Immature natural killer cell (primary cell): ENCODE data around the gene PRKAR2B. TPM values are rescaled to one million over a fixed set of nuclear protein-coding genes. Genes with fewer than 3 reads are reported as not detected.
A peak's percentile ranks its signal among the peaks of the same experiment; 100 is the strongest.

ENCODE experiments used
- DNase-seq, 3 donors: peaks; one replicate each; pipeline ENCODE4 v3.0.0; 2022; ENCODE audit warnings: mixed read lengths in 1 of 3
- H3K27ac Mint-ChIP-seq, 6 donors: one replicate each; pipeline ENCODE4 v1.8.0; 2020; ENCODE audit warnings: mixed read lengths in 6 of 6, mild to moderate bottlenecking in 5 of 6, inconsistent platforms in 4 of 6, moderate library complexity in 3 of 6
- H3K27me3 Mint-ChIP-seq, 3 donors: one replicate each; pipeline ENCODE4 v1.8.0; 2020 to 2021; ENCODE audit warnings: low read depth in 3 of 3, mild to moderate bottlenecking in 3 of 3, mixed read lengths in 3 of 3, moderate library complexity in 3 of 3, inconsistent platforms in 1 of 3
- H3K36me3 Mint-ChIP-seq, 3 donors: one replicate each; pipeline ENCODE4 v1.8.0; 2020; ENCODE audit warnings: mixed read lengths in 3 of 3, inconsistent platforms in 2 of 3, mild to moderate bottlenecking in 2 of 3
- H3K4me1 Mint-ChIP-seq, 2 donors: one replicate each; pipeline ENCODE4 v1.8.0; 2020; ENCODE audit warnings: inconsistent platforms in 2 of 2, mild to moderate bottlenecking in 2 of 2, mixed read lengths in 2 of 2, moderate library complexity in 1 of 2
- H3K4me3 Mint-ChIP-seq, 5 donors: one replicate each; pipeline ENCODE4 v1.8.0; 2020; ENCODE audit warnings: mild to moderate bottlenecking in 5 of 5, mixed read lengths in 5 of 5, inconsistent platforms in 3 of 5, moderate library complexity in 3 of 5
- H3K9me3 Mint-ChIP-seq, 6 donors: one replicate each; pipeline ENCODE4 v1.8.0; 2020; ENCODE audit warnings: mild to moderate bottlenecking in 6 of 6, mixed read lengths in 6 of 6, inconsistent platforms in 4 of 6, moderate library complexity in 3 of 6
- polyA plus RNA-seq, 3 donors: library from polyadenylated mRNA; unstranded; fragments of 300-500 nt; fragmentation: Illumina TruSeq; gene quantifications; one replicate each; pipeline ENCODE4 v1.2.3, GENCODE V29; 2021

The PRKAR2B gene
- polyA plus RNA-seq, 3 donors from 2014 or later = 0.74 to 5.9 (median 1.7) TPM

DNA sequence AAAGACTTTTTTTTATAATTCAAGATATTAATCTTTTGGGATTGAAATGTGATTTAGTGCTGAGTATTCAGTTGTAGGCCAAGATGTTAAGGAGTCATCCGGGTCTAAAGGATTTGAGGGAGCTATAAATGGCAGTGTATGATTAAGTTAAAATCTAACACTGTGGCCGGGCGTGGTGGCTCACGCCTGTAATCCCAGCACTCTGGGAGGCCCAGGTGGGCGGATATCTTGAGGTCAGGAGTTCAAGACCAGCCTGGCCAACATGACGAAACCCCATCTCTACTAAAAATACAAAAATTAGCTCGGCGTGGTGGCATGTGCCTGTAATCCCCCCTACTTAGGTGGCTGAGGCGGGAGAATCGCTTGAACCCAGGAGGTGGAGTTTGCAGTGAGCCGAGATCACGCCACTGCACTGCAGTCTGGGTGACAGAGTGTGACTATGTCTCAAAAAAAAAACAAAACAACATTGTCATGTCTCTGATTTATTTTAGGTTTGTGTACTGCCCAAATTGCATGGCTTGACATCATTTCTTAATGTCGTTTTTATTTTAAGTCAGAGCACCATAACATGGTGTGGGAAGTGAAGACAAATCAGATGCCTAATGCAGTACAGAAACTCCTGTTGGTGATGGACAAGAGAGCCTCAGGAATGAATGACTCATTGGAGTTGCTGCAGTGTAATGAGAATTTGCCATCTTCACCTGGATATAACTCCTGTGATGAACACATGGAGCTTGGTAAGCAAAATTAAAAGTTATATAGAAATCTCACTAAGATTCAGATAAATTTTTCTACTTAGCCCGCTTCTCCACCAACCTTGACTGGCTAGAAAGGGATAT, 135.0 kb downstream of the PRKAR2B start:
- no peak overlapping the region for H3K4me3 Mint-ChIP-seq
- H3K36me3 Mint-ChIP-seq = peaks cover 0 to 21% (median 8%) of the 10 kb centered on the region in 3 donors
- H3K9me3 Mint-ChIP-seq = no peaks in the 10 kb centered on the region
- H3K27me3 Mint-ChIP-seq = peaks cover 0 to 3% (median 0%) of the 10 kb centered on the region in 3 donors
- H3K4me1 Mint-ChIP-seq = peaks cover 42 to 63% of the 10 kb centered on the region in 2 donors
- DNase-seq = no peak
- no peak overlapping the region for H3K27ac Mint-ChIP-seq

DNA sequence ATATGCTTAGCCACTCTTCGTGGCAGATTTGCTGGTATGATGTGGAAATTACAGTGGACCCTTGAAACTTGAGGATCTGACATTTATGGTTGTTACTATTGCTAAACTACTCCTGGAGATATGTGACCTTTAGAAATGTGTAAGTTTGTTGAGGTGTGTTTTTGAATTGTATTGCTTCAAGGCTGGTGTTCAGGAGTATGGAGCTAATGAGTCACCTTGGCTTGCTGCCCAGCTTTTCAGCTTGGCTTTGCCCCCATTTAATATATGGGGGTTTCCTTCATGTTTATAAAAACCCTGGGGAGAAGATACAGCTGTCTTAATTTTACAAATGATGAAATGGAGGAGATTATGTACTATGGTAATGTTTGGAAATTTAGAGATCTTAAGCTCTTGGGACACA, 135.9 kb downstream of the PRKAR2B start:
- DNase-seq = no peak
- Mint-ChIP-seq H3K4me3 (no peak overlapping the region), H3K9me3 (no peaks in the 10 kb centered on the region), H3K4me1 (peaks cover 41 to 63% of the 10 kb centered on the region in 2 donors), H3K27me3 (peaks cover 0 to 3% (median 3%) of the 10 kb centered on the region in 3 donors), H3K36me3 (peaks cover 0 to 28% (median 14%) of the 10 kb centered on the region in 3 donors), H3K27ac (peak overlapping the region in 4 of 6 donors; percentile 1 to 23 (median 11))

DNA sequence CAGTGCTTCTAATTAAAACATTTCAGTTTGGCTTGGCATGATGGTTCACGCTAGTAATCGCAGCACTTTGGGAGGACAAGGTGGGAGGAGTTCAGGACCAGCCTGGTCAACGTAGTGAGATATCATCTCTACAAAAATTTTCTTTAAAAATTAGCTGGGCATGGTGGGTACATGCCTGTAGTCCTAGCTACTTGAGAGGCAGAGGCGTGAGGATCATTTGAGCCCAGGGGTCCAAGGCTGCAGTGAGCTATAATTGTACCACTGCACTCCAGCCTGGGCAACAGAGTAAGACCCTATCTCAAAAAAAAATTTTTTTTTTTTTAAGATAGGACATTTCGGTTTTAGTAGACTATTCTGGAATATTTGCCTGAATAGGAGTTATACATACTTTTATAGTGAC, 136.7 kb downstream of the PRKAR2B start:
- Mint-ChIP-seq H3K4me3 (no peak overlapping the region), H3K4me1 (peaks cover 37 to 63% of the 10 kb centered on the region in 2 donors), H3K36me3 (peaks cover 0 to 33% (median 14%) of the 10 kb centered on the region in 3 donors), H3K9me3 (no peaks in the 10 kb centered on the region), H3K27me3 (peaks cover 0 to 3% (median 3%) of the 10 kb centered on the region in 3 donors), H3K27ac (peak overlapping the region in 2 of 6 donors; percentile 1 to 26)
- no peak for DNase-seq

DNA sequence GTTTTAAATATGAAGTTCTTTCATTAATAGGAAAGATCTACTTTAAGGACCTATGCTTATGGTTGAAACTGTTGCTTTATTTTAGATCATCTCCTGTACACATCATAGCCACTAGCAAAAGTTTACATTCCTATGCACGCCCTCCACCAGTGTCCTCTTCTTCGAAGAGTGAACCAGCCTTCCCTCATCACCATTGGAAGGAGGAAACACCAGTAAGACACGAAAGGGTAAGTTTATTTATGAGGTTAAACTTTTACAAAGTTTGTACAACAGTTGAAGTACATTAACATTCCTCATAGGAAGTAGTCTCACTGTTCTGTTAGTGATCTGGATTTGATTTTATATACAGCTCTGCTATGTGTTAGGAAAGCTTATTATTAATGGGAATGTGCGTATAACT, 141.2 kb downstream of the PRKAR2B start:
- Mint-ChIP-seq H3K4me3 (no peak overlapping the region), H3K36me3 (peaks cover 21 to 62% (median 34%) of the 10 kb centered on the region in 3 donors), H3K27ac (no peak overlapping the region), H3K27me3 (peaks cover 0 to 3% (median 3%) of the 10 kb centered on the region in 3 donors), H3K9me3 (no peaks in the 10 kb centered on the region), H3K4me1 (peaks cover 12 to 53% of the 10 kb centered on the region in 2 donors)
- DNase-seq = no peak

DNA sequence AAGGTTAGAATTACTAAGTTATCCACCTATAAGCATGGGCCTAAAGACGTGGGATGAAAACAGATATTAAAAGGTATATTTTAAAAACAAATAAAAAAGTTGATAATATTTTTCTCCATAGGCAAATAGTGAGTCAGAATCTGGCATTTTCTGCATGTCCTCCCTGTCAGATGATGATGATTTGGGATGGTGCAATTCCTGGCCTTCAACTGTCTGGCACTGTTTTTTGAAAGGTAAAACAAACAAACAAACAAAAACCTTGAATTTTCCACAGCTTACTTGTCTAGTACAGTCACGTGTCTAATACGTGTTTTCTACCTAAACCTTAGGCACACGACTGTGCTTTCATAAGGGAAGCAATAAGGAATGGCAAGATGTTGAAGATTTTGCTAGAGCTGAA, 141.7 kb downstream of the PRKAR2B start:
- no peaks in the 10 kb centered on the region for H3K9me3 Mint-ChIP-seq
- DNase-seq = no peak
- H3K27me3 Mint-ChIP-seq = peaks cover 0 to 3% (median 3%) of the 10 kb centered on the region in 3 donors
- no peak overlapping the region for H3K4me3 Mint-ChIP-seq
- peaks cover 21 to 58% (median 34%) of the 10 kb centered on the region in 3 donors for H3K36me3 Mint-ChIP-seq
- H3K4me1 Mint-ChIP-seq = peaks cover 7 to 47% of the 10 kb centered on the region in 2 donors
- H3K27ac Mint-ChIP-seq = no peak overlapping the region

DNA sequence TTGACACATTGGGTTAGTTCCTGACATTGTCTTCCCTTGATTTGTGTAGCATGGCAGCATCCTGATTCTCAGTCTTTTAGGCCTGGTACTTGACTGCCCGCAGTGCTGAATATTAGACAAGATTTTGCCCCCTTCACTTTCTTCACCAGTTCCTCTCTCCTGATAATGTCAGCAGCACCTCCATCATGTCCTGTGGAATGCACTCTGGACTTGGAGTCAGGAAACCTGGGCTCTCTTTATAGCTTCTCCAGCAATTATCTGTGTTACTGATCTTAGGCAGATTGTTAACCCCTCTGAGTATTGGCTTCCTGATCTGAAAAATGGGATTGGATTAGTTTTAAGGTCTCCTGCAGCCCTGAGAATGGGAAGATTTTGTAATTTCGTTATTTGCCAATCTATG, 143.3 kb downstream of the PRKAR2B start:
- no peak overlapping the region for H3K4me3 Mint-ChIP-seq
- peaks cover 0 to 3% (median 3%) of the 10 kb centered on the region in 3 donors for H3K27me3 Mint-ChIP-seq
- H3K36me3 Mint-ChIP-seq = peaks cover 24 to 66% (median 34%) of the 10 kb centered on the region in 3 donors
- no peak for DNase-seq
- no peaks in the 10 kb centered on the region for H3K9me3 Mint-ChIP-seq
- no peak overlapping the region for H3K27ac Mint-ChIP-seq
- H3K4me1 Mint-ChIP-seq = peaks cover 7 to 47% of the 10 kb centered on the region in 2 donors

DNA sequence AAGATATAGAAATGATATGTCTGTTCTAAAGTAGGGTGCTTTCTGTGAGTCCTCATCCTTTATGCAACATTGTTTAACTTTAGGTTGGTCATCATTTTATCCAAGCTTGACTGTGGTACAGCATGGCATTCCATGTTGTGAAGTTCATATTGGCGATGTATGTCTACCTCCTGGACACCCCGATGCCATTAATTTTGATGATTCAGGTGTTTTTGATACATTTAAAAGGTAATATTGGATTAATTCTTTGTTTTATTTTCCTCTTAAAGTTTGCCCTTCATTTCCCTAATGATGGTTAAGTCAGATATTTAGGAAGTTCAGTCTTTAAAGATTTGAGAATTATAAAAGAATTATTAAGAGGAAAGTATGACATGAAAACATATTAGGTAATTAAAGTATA, 145.6 kb downstream of the PRKAR2B start:
- peaks cover 0 to 41% of the 10 kb centered on the region in 2 donors for H3K4me1 Mint-ChIP-seq
- no peak overlapping the region for H3K4me3 Mint-ChIP-seq
- DNase-seq = no peak
- no peaks in the 10 kb centered on the region for H3K9me3 Mint-ChIP-seq
- H3K36me3 Mint-ChIP-seq = peaks cover 26 to 56% (median 32%) of the 10 kb centered on the region in 3 donors
- H3K27ac Mint-ChIP-seq = no peak overlapping the region
- peaks cover 0 to 3% (median 0%) of the 10 kb centered on the region in 3 donors for H3K27me3 Mint-ChIP-seq

DNA sequence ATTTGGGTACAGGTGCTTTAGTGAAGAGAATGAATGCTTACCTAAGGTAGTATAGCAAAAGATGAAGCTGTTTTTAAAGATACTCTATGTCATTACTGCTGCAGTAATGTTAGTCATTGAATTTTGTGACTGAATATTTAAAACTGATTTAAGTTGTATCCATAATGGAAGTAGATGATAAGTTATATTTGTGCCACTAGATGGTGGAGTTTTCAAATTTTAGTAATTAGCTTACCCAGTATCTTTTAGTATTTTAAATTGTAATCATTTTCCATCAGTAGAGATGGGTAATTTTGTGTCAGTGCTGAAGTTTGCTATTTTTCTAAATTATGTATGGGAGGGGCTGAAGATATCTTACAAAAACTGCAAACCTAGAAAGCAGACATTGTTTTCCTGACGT, 149.5 kb downstream of the PRKAR2B start:
- Mint-ChIP-seq H3K27ac (peak overlapping the region in 2 of 6 donors; percentile 17 to 34), H3K9me3 (no peaks in the 10 kb centered on the region), H3K4me3 (no peak overlapping the region), H3K36me3 (peaks cover 16 to 45% (median 25%) of the 10 kb centered on the region in 3 donors), H3K4me1 (peaks cover 0 to 11% of the 10 kb centered on the region in 2 donors), H3K27me3 (peaks cover 0 to 2% (median 0%) of the 10 kb centered on the region in 3 donors)
- DNase-seq = no peak

DNA sequence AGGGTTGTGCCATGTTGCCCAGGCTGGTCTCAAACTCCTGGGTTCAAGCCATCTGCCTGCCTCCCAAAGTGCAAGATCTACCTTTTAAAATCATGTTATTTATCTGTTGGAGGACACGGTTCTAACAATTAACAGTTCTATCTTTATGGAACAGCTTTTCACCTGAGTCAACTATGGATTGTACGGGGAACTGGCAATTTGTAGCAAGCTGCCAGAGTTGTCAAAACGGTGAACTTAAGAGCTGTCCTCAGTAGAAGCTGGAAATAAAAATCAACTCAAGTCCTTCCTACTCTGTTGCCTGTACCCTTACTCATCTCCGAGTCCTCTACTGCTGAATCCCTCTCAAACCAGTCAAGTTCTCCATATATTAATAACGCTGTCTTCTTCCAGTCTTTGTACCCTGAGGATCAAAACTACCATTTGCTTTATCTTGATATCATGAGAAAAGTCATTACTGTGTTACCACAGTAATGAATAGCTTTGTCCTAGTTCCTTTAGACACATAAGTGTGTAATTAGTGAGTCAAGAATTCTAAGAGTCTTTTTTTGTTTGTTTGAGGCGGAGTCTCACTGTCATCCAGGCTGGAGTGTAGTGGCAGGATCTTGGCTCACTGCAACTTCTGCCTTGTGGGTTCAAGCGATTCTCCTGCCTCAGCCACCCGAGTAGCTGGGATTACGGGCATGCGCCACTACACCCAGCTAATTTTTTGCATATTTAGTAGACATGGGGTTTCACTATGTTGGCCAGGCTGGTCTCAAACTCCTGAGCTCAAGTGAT, 152.5 kb downstream of the PRKAR2B start:
- H3K4me3 Mint-ChIP-seq = no peak overlapping the region
- H3K36me3 Mint-ChIP-seq = peaks cover 21 to 44% (median 29%) of the 10 kb centered on the region in 3 donors
- H3K4me1 Mint-ChIP-seq = peaks cover 0 to 9% of the 10 kb centered on the region in 2 donors
- H3K27ac Mint-ChIP-seq = peak overlapping the region in 2 of 6 donors; percentile 7 to 65
- H3K9me3 Mint-ChIP-seq = no peaks in the 10 kb centered on the region
- peaks cover 0 to 2% (median 0%) of the 10 kb centered on the region in 3 donors for H3K27me3 Mint-ChIP-seq
- no peak for DNase-seq

DNA sequence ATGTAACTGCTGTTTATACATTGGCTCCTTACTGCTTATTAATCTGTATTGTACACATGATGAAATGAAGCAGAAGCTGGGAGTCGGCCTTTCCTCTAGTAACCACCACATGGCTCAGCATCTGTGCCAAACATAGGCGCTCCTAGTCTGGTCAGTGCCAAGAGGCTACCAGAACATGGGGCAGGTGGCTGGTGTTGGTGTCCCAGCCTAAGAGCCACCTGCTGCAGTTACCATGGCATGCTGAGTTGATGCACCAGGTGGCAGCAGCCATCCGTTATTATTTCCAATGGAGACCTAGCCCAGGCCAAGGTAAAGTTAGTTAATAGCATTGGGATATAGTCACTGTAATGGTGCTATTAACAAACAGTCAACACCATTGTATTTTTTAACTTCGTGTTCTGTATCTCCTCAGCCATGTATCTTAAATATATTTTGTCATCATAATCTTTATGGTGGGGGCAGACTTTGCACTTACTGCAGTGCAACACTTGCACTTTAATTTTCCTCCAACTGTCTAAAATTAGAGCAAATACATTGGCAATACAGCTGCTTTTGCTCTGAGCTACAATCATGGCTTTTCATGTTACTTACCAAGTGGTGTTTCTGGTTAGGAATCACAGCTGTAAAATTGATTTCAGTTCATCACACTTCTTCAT, 157.4 kb downstream of the PRKAR2B start:
- no peaks in the 10 kb centered on the region for H3K9me3 Mint-ChIP-seq
- H3K27me3 Mint-ChIP-seq = peaks cover 0 to 3% (median 2%) of the 10 kb centered on the region in 3 donors
- H3K27ac Mint-ChIP-seq = no peak overlapping the region
- H3K4me1 Mint-ChIP-seq = no peaks in the 10 kb centered on the region
- peak in 1 of 3 donors; percentile 19 for DNase-seq
- H3K36me3 Mint-ChIP-seq = peaks cover 24 to 43% (median 31%) of the 10 kb centered on the region in 3 donors
- no peak overlapping the region for H3K4me3 Mint-ChIP-seq

DNA sequence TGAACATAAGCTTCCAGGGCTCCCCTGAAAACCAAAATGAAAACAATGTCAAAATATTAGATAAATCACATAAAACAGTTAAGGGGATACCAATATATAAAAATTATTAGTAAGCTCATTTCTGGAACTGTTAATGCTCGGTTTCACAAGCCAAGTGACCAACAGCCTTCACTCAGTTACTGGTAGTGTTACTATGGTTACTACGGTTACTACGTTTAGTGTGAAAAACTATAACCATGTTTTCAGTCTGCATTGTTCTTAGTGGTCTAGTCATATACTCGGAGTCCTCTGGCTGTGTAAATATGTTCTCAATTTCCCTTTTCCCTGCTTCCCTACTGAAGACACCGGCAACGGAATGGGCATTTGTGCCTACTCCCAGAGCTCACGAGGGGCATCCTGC, 159.1 kb downstream of the PRKAR2B start:
- H3K4me3 Mint-ChIP-seq = no peak overlapping the region
- H3K27ac Mint-ChIP-seq = peak overlapping the region in 1 of 6 donors; percentile 34
- peaks cover 0 to 4% (median 3%) of the 10 kb centered on the region in 3 donors for H3K27me3 Mint-ChIP-seq
- H3K4me1 Mint-ChIP-seq = no peaks in the 10 kb centered on the region
- DNase-seq = no peak
- peaks cover 26 to 35% (median 28%) of the 10 kb centered on the region in 3 donors for H3K36me3 Mint-ChIP-seq
- no peaks in the 10 kb centered on the region for H3K9me3 Mint-ChIP-seq

DNA sequence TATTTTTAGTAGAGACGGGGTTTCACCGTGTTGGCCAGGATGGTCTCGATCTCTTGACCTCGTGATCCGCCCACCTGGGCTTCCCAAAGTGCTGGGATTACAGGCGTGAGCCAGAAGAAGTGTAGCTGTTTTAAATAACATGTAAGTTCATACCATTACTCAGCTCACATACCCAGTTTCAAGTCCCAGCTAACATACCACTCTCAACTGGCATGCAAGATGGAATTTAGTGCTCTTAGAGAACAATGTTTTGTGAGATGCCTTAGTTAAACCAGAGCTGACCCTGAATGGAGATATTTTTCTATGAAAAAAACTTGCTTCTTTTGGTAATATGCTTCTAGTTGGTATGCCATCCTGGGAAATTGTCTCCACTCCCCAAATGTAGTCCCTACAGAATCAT, 161.6 kb downstream of the PRKAR2B start:
- Mint-ChIP-seq H3K27ac (peak overlapping the region in 1 of 6 donors; percentile 67), H3K36me3 (peaks cover 25 to 40% (median 29%) of the 10 kb centered on the region in 3 donors), H3K4me3 (no peak overlapping the region), H3K9me3 (no peaks in the 10 kb centered on the region), H3K4me1 (no peaks in the 10 kb centered on the region), H3K27me3 (peaks cover 0 to 7% (median 5%) of the 10 kb centered on the region in 3 donors)
- DNase-seq = no peak

DNA sequence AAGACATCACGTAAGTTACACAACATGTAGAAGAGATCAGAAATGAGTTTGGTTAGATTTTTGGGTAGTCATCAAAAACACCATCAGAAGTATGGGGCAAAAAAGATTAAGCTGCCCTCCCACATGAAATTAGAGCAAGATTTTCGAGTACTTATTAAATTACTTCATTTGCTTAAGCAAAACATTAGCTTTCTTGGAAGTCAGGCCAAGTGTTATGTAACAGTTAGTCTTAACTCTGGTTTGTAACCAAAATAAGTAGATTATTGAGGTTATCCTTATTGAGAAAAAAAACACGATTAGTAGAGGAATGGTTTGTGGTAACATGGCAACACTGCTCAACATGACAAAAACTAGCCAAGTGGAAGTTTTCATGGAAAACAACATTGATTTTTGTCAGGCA, 162.2 kb downstream of the PRKAR2B start:
- Mint-ChIP-seq H3K4me1 (no peaks in the 10 kb centered on the region), H3K4me3 (no peak overlapping the region), H3K27ac (peak overlapping the region in 3 of 6 donors; percentile 37 to 67 (median 53)), H3K36me3 (peaks cover 25 to 37% (median 29%) of the 10 kb centered on the region in 3 donors), H3K9me3 (no peaks in the 10 kb centered on the region), H3K27me3 (peaks cover 0 to 7% (median 5%) of the 10 kb centered on the region in 3 donors)
- DNase-seq = no peak
